ENCODE data around the gene GPR160.

GRCh38 chr3:170078620-170079281, 41.0 kb downstream of the GPR160 start:
- no peak for TF ChIP-seq EZH2 (IDR thresholded peaks at IDR 0.05; ENCODE audit: borderline replicate concordance, insufficient read depth, low read length, poor library complexity, severe bottlenecking)
- TF ChIP-seq CTCF (IDR thresholded peaks at IDR 0.05; ENCODE audit: poor library complexity, severe bottlenecking) = no peak
- no peak for TF ChIP-seq REST (IDR thresholded peaks at IDR 0.05; ENCODE audit: borderline replicate concordance)
